Kidney epithelial cell (primary cell): ENCODE measurements around the gene MS4A15. TPM values are rescaled to one million over a fixed set of nuclear protein-coding genes. Genes with fewer than 3 reads are reported as not detected.
A peak's percentile ranks its signal among the peaks of the same experiment; 100 is the strongest.

Experiments used
- DNase-seq: peaks from one replicate; pipeline ENCODE4 v3.0.0-alpha.2; 2010; ENCODE audit warnings: low read depth
- H3K27me3 ChIP-seq: 2 replicates; pipeline ENCODE4 v1.6.0; 2011; ENCODE audit warnings: low read length; ENCODE audit not compliant: control insufficient read depth, insufficient read depth
- H3K36me3 ChIP-seq: 2 replicates; pipeline ENCODE4 v1.5.1; 2011; ENCODE audit warnings: low read length; ENCODE audit not compliant: control insufficient read depth, insufficient read depth
- H3K4me3 ChIP-seq: 2 replicates; pipeline ENCODE4 v1.5.1; 2011; ENCODE audit warnings: low read depth, mild to moderate bottlenecking, control low read depth, low read length
- CTCF ChIP-seq: IDR thresholded peaks from 2 replicates; pipeline ENCODE4 v1.5.1; 2011; ENCODE audit warnings: mild to moderate bottlenecking, moderate library complexity, low read length, control low read depth, inconsistent platforms; ENCODE audit not compliant: insufficient read depth, poor library complexity, severe bottlenecking
- total RNA-seq: library from RNA; depleted of rRNA; stranded (reverse); fragments of >200 nt; gene quantifications from 2 replicates; pipeline ENCODE4 v1.2.3, GENCODE V29; 2015

The MS4A15 gene
- total RNA-seq, 1 donor from 2014 or later = not detected

- Histone ChIP-seq H3K27me3 (no peaks in the 10 kb centered on the region), H3K36me3 (no peaks in the 10 kb centered on the region), H3K4me3 (no peak overlapping the region)
- DNase-seq = no peak
- no peak for TF ChIP-seq CTCF
Measured at GRCh38 chr11:60764879-60765278, 8.2 kb downstream of the MS4A15 start.

- Histone ChIP-seq H3K36me3 (no peaks in the 10 kb centered on the region), H3K4me3 (no peak overlapping the region), H3K27me3 (no peaks in the 10 kb centered on the region)
- DNase-seq = no peak
- TF ChIP-seq CTCF = no peak
Measured at GRCh38 chr11:60765355-60765754, 8.7 kb downstream of the MS4A15 start.

DNA sequence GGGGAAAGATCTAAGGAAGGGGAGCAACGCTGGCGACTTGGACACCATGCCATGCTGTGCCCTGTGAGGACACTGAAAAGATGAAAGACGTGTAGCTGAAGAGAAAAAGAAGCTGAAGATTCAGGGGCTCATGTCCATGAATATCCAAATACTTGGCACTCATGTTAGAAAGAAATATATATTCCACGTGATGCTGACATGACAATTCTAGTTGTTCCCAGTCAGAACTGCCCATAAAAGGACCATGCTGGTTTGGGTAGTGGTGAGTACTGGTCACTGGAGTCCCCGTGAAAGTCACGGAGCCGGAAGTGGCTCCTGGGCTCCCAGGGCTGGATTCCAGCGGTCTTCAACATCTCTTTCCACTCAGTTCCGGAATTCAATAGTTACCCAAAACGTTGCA lies 9.9 kb downstream of the MS4A15 start:
- H3K4me3 ChIP-seq = no peak overlapping the region
- DNase-seq = no peak
- no peaks in the 10 kb centered on the region for H3K27me3 ChIP-seq
- no peak for TF ChIP-seq CTCF
- no peaks in the 10 kb centered on the region for H3K36me3 ChIP-seq

- no peaks in the 10 kb centered on the region for H3K36me3 ChIP-seq
- no peak for DNase-seq
- no peaks in the 10 kb centered on the region for H3K27me3 ChIP-seq
- H3K4me3 ChIP-seq = no peak overlapping the region
- peak; percentile 40 for TF ChIP-seq CTCF
Measured at GRCh38 chr11:60767388-60767811, 10.7 kb downstream of the MS4A15 start.

DNA sequence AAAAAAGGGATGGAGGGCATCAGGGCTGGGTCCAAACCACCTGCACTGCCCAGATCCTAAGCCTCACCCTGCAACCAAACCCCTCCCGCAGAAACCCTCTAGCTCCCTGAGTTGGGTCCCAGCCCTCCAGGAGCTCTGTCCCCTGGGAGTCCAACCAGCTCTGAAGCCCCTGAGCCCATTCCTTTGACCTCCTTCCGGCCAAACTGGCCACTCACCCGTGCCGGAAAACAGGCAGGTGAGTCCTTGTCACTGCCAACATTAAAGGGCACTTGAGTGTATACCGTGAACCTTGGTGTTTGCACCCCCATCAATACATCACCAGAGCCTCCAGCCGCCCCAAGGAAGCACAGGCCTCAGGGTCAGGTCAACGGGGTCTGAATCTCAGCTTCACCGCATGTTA lies 11.5 kb downstream of the MS4A15 start:
- no peak for TF ChIP-seq CTCF
- Histone ChIP-seq H3K36me3 (no peaks in the 10 kb centered on the region), H3K27me3 (no peaks in the 10 kb centered on the region), H3K4me3 (no peak overlapping the region)
- no peak for DNase-seq

GRCh38 chr11:60769273-60769672 lies 12.6 kb downstream of the MS4A15 start:
- no peak for DNase-seq
- H3K36me3 ChIP-seq = no peaks in the 10 kb centered on the region
- no peaks in the 10 kb centered on the region for H3K27me3 ChIP-seq
- H3K4me3 ChIP-seq = no peak overlapping the region
- TF ChIP-seq CTCF = no peak
